AG04449 (cell line): ENCODE measurements around the gene LILRA6.

Source experiments
- CTCF ChIA-PET: fragments of 350-600 bp; formaldehyde crosslinking; extraction: SDS; loops from one replicate; lab custom pipeline; 2021; ENCODE audit warnings: antibody characterized with exemption; lab: Yijun Ruan, JAX
- POLR2A ChIA-PET: fragments of 400-600, 350-600 bp; formaldehyde crosslinking; extraction: SDS; loops from one replicate; lab custom pipeline; 2020; ENCODE audit warnings: antibody characterized with exemption, inconsistent platforms; lab: Yijun Ruan, JAX
- DNase-seq: peaks from one replicate; pipeline ENCODE4 v3.0.0-alpha.2; 2010; ENCODE audit warnings: low read depth, low spot score
- H3K4me3 ChIP-seq: 2 replicates; pipeline ENCODE4 v1.5.1; 2011; ENCODE audit warnings: low read depth, mild to moderate bottlenecking, control low read depth, low read length
- TF ChIP-seq, protein P1 (sequence below): IDR thresholded peaks from one replicate; pipeline ENCODE4 v1.5.1; 2011; ENCODE audit warnings: mild to moderate bottlenecking, moderate library complexity, low read length, control low read depth, inconsistent platforms; ENCODE audit not compliant: insufficient read depth; ENCODE audit errors: missing control alignments

The LILRA6 gene

DNA sequence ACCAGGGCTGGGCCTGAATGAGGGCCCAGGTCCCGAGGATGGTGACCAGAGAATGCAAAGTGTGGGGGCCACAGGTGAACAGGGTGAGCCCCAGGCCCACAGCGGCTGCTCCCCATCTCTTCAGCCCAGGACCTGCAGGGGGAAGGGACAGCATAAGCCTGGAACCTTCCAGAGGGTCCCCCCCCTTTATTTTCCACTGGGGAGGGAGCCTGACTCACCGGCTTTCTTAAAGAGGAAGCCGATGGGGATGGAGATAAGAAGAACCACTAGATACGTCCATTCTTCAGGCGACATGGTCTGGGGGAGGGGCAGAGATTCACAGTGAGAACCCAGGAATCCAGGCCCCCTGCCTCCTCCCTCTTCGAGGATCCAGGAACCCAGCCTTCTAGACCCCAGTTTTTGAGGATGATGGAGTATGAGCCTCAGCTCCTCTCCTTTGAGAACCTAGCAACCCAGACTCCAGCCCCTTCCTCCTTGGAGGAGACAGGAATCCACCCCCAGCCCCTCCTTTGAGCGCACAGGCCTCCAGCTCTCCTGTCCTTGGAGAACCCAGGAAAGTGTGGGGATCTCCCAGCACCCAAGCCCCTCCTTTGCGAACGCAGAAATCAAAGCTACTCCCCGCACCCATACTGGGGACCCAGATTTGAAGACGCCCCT, 54.2 kb downstream of the LILRA6 start:
- TF ChIP-seq, protein P1, sequence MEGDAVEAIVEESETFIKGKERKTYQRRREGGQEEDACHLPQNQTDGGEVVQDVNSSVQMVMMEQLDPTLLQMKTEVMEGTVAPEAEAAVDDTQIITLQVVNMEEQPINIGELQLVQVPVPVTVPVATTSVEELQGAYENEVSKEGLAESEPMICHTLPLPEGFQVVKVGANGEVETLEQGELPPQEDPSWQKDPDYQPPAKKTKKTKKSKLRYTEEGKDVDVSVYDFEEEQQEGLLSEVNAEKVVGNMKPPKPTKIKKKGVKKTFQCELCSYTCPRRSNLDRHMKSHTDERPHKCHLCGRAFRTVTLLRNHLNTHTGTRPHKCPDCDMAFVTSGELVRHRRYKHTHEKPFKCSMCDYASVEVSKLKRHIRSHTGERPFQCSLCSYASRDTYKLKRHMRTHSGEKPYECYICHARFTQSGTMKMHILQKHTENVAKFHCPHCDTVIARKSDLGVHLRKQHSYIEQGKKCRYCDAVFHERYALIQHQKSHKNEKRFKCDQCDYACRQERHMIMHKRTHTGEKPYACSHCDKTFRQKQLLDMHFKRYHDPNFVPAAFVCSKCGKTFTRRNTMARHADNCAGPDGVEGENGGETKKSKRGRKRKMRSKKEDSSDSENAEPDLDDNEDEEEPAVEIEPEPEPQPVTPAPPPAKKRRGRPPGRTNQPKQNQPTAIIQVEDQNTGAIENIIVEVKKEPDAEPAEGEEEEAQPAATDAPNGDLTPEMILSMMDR = no peak
- ChIA-PET POLR2A (interaction anchor here (0.6 to 5.1 kb wide), 5 partner anchors 12 to 51 kb away, joined by 3 to 108 read pairs (median 5); partner anchors contain the start of genes CNOT3, LENG1, RPS9 and TMC4), CTCF (interaction anchor here (1.1 to 4.3 kb wide), 7 partner anchors 8 to 44 kb away, joined by 3 to 44 read pairs (median 6); partner anchors contain the start of genes LENG1 and TMC4)
- peak overlapping the region; percentile 78 for H3K4me3 ChIP-seq
- no peak for DNase-seq

DNA sequence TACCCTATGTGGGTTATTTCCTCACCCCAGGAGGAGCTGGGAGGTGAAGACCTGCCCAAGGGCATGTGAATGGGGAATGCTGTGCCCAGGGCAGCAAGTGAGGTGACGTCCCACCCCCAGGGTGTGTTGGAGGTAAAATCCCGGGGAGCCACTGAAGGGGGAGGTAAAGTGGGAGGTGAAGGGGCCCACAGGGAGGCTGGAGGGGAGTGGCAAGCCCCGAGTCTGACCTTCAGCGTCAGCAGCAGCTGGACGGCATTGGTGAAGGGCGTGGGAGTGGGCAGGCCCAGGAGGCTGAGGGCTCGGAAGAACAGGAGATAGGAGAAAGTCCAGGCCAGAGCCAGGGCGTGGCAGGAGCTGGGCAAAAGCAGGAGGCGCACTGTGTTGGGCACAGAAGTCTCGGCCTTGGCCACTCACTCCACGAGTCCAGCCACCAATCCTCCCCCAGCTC, 55.6 kb downstream of the LILRA6 start:
- ChIA-PET CTCF (interaction anchor here (4.3 kb wide), 1 partner anchor 18 kb away, joined by 44 read pairs; no protein-coding TSS in a partner anchor), POLR2A (interaction anchor here (0.9 kb wide), 1 partner anchor 14 kb away, joined by 4 read pairs; the partner anchor contains the start of gene RPS9)
- TF ChIP-seq, protein P1 = no peak
- DNase-seq = no peak
- no peak overlapping the region; the same call in 1 of the 2 replicates for H3K4me3 ChIP-seq
